ENCODE results near the gene LRRC46. TPM values are rescaled to one million over a fixed set of nuclear protein-coding genes. Genes with fewer than 3 reads are reported as not detected.

Gene LRRC46
- total and polyA plus RNA-seq, 2 of the 13 experiments (the other 11 are each of a cell fraction or from before 2014, with no cell fraction given), result 0.09 TPM

GRCh38 chr17:47831003-47831933 is at the start of gene LRRC46, which contains the start of gene MRPL10 (continued):
- peak; percentile 50; the same call in 1 of the 2 replicates for TF ChIP-seq MYPOP (CRISPR knock-in tag; IDR thresholded peaks at IDR 0.05)
- TF ChIP-seq PLRG1 (conservative IDR thresholded peaks at IDR 0.05), result no peak
- TF ChIP-seq ZHX1 (CRISPR knock-in tag; IDR thresholded peaks at IDR 0.05; ENCODE audit: low read depth), result no peak
- 0 out of 2 replicates have a peak, but pooled peaks have one; percentile 64 for TF ChIP-seq ZNF800 (CRISPR knock-in tag; IDR thresholded peaks at IDR 0.05)
- TF ChIP-seq GTF2F1 (IDR thresholded peaks at IDR 0.05; ENCODE audit: low read length), result no peak
- TF ChIP-seq ZNF430 (CRISPR knock-in tag; IDR thresholded peaks at IDR 0.05), result no peak
- TF ChIP-seq ZNF350 (CRISPR knock-in tag; IDR thresholded peaks at IDR 0.05; ENCODE audit: borderline replicate concordance, low read depth), result peak; percentile 95
- no peak; the same call in 1 of the 2 replicates for TF ChIP-seq PBX3 (CRISPR knock-in tag; IDR thresholded peaks at IDR 0.05; ENCODE audit: borderline replicate concordance)
- peak; percentile 52; the same call in 1 of the 2 replicates for TF ChIP-seq HNRNPL (IDR thresholded peaks at IDR 0.05; ENCODE audit: low read depth, low read length)
- peak; percentile 90 for TF ChIP-seq HMGXB4 (CRISPR knock-in tag; IDR thresholded peaks at IDR 0.05; ENCODE audit: borderline replicate concordance in 1 of 2, low read depth in 1 of 2)
- TF ChIP-seq FOXK1 (CRISPR knock-in tag; IDR thresholded peaks at IDR 0.05; ENCODE audit: borderline replicate concordance, low read depth), result peak; percentile 86
- peak; percentile 95 for TF ChIP-seq ZNF547 (CRISPR knock-in tag; IDR thresholded peaks at IDR 0.05)
- no peak for TF ChIP-seq CENPBD1 (CRISPR knock-in tag; IDR thresholded peaks at IDR 0.05; ENCODE audit: borderline replicate concordance, low read depth)
- TF ChIP-seq TEF (CRISPR knock-in tag; IDR thresholded peaks at IDR 0.05), result no peak
- TF ChIP-seq ZNF501 (CRISPR knock-in tag; IDR thresholded peaks at IDR 0.05), result peak; percentile 91; the same call in 1 of the 2 replicates

All from HepG2 (cell line).